HepG2 (cell line): Measurements from ENCODE around the gene AFAP1. TPM values are rescaled to one million over a fixed set of nuclear protein-coding genes. Genes with fewer than 3 reads are reported as not detected.

Experiments used
- ADNP ChIP-seq: sonication (generic); formaldehyde crosslinking; IDR thresholded peaks from 2 replicates; pipeline ENCODE4 v1.4.0; 2020; ENCODE audit warnings: missing genetic modification reagents
- ATRX ChIP-seq: sonication (generic); formaldehyde crosslinking; IDR thresholded peaks from 2 replicates; pipeline ENCODE4 v1.4.0; 2020; ENCODE audit warnings: missing genetic modification reagents, borderline replicate concordance
- CEBPG ChIP-seq: IDR thresholded peaks from 2 replicates; pipeline ENCODE4 v1.6.1; 2016
- DR1 ChIP-seq: sonication (generic); formaldehyde crosslinking; IDR thresholded peaks from 2 replicates; pipeline ENCODE4 v1.8.0; 2021; ENCODE audit warnings: mild to moderate bottlenecking, missing genetic modification reagents, inconsistent platforms
- EEA1 ChIP-seq: sonication (generic); formaldehyde crosslinking; IDR thresholded peaks from 2 replicates; pipeline ENCODE4 v1.5.1; 2020; ENCODE audit warnings: mild to moderate bottlenecking, missing genetic modification reagents, borderline replicate concordance
- KDM2A ChIP-seq: sonication (generic); formaldehyde crosslinking; IDR thresholded peaks from 2 replicates; pipeline ENCODE4 v1.4.0; 2020; ENCODE audit warnings: low read depth, missing genetic modification reagents, borderline replicate concordance
- NFYC ChIP-seq: IDR thresholded peaks from 2 replicates; pipeline ENCODE4 v1.6.1; 2016; ENCODE audit warnings: missing genetic modification reagents, missing compliant biosample characterization
- ONECUT2 ChIP-seq: sonication (generic); formaldehyde crosslinking; IDR thresholded peaks from 2 replicates; pipeline ENCODE4 v1.4.0; 2020; ENCODE audit warnings: missing genetic modification reagents
- RAD21 ChIP-seq: fragments of 450-650 bp; formaldehyde crosslinking; IDR thresholded peaks from 2 replicates; pipeline ENCODE4 v1.5.0; 2020; ENCODE audit warnings: mild to moderate bottlenecking
- RCOR2 ChIP-seq: IDR thresholded peaks from 2 replicates; pipeline ENCODE4 v1.6.1; 2016; ENCODE audit warnings: missing biosample characterization, missing genetic modification reagents
- SNAPC5 ChIP-seq: sonication (generic); formaldehyde crosslinking; IDR thresholded peaks from 2 replicates; pipeline ENCODE4 v1.8.1; 2023; ENCODE audit warnings: mild to moderate bottlenecking, missing genetic modification reagents, borderline replicate concordance
- TARDBP ChIP-seq: sonication (generic); formaldehyde crosslinking; IDR thresholded peaks from 2 replicates; pipeline ENCODE4 v1.8.0; 2022; ENCODE audit warnings: mild to moderate bottlenecking, missing genetic modification reagents
- XBP1 ChIP-seq: sonication (generic); formaldehyde crosslinking; IDR thresholded peaks from 2 replicates; pipeline ENCODE4 v1.5.0; 2020; ENCODE audit warnings: missing genetic modification reagents
- ZBTB40 ChIP-seq, 2 experiments: fragments of 450-650 bp in 1 of 2; sonication (generic) in 1 of 2; formaldehyde crosslinking in 1 of 2; IDR thresholded peaks; 2 replicates each; pipeline versions ENCODE4 v1.6.1 to v1.8.0; 2016 to 2022; ENCODE audit warnings: antibody characterized with exemption in 1 of 2, mild to moderate bottlenecking in 1 of 2, missing genetic modification reagents in 1 of 2
- ZFP36L2 ChIP-seq: sonication (generic); formaldehyde crosslinking; IDR thresholded peaks from 2 replicates; pipeline ENCODE4 v1.4.0; 2020; ENCODE audit warnings: missing genetic modification reagents
- ZNF367 ChIP-seq: sonication (generic); formaldehyde crosslinking; IDR thresholded peaks from 2 replicates; pipeline ENCODE4 v1.4.0; 2020; ENCODE audit warnings: missing genetic modification reagents, borderline replicate concordance
- ZNF737 ChIP-seq: sonication (generic); formaldehyde crosslinking; IDR thresholded peaks from 2 replicates; pipeline ENCODE4 v1.5.0; 2020; ENCODE audit warnings: missing genetic modification reagents, mild to moderate bottlenecking, borderline replicate concordance
- polyA plus RNA-seq, 8 experiments: library from polyadenylated mRNA; depleted of rRNA in 3 of 8; stranded (reverse) in 7 of 8; unstranded in 1 of 8; fragments of >200 nt; fragmentation: Illumina TruSeq in 4 of 8; extraction: Trizol in 4 of 8; gene quantifications; 2 replicates each; pipeline versions ENCODE4 v1.2.1 to v1.2.3, GENCODE V29; 2011 to 2016; ENCODE audit warnings: low read depth in 4 of 8, missing spikeins in 1 of 8, mixed read lengths in 1 of 8; ENCODE audit not compliant: insufficient read depth in 1 of 8
- total RNA-seq, 5 experiments: library from RNA; depleted of rRNA; stranded (reverse); fragments of >200 nt; fragmentation: Illumina TruSeq; extraction: Trizol; gene quantifications; 2 replicates each; pipeline ENCODE4 v1.2.3, GENCODE V29; 2016; ENCODE audit warnings: low read depth in 1 of 5
- TF ChIP-seq, protein P1 (sequence below): sonication (generic); formaldehyde crosslinking; IDR thresholded peaks from 2 replicates; pipeline ENCODE4 v1.8.0; 2022; ENCODE audit warnings: mild to moderate bottlenecking, missing genetic modification reagents, moderate library complexity
- TF ChIP-seq, protein P2 (sequence below): sonication (generic); formaldehyde crosslinking; IDR thresholded peaks from 2 replicates; pipeline ENCODE4 v1.8.0; 2022; ENCODE audit warnings: missing genetic modification reagents, mild to moderate bottlenecking, inconsistent platforms, borderline replicate concordance

AFAP1 gene
- total and polyA plus RNA-seq, 2 of the 13 experiments (the other 11 are each of a cell fraction or from before 2014, with no cell fraction given): 2.5 TPM

DNA sequence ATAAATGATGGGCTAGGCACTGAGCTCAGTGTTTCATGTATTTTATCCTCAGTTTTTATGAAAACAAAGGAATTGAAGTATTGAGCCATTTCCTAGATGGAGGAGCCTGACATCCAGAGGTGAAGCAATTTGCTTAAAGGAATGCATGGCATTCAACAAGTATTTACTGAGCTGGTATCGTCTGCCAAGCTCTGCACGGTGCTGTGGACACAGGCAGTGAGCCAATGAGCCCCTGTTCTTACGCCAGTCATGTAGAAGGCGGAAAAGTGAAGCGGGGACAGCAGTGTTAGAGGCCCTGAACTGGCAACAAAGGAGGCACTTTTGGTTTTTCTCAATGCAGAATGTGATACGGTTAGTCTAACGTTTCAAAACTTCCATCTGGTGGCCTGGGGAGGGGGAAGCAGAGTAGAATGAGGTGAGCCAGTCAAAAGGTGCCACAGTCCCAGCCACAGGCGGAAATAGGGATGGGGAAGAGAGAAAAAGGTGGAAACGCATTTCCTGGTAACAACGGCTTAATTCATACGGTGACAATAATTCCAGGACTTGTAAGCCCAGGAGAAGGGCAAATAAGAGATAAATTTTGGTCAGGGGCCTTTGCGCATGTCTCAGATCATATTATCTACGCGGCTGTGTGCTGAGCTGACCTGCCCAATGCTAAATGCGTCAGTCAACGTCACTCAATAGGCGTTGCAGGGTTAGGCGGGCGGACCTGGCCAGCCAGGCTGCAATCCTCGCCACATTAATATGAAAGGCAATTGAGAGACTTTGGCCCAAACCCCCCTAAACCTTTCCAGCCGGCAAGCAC lies 133.9 kb downstream of the AFAP1 start (continued):
- TF ChIP-seq SNAPC5 (CRISPR knock-in tag): no peak
- TF ChIP-seq ONECUT2 (CRISPR knock-in tag): no peak
- TF ChIP-seq ADNP: no peak
- TF ChIP-seq ZNF367 (CRISPR knock-in tag): no peak
- TF ChIP-seq RAD21 (CRISPR knock-in tag): no peak
- TF ChIP-seq KDM2A: peak; percentile 64
- TF ChIP-seq NFYC: peak; percentile 8; the same call in 1 of the 2 replicates
- TF ChIP-seq XBP1 (CRISPR knock-in tag): no peak
- peak; percentile 84 for TF ChIP-seq TARDBP (CRISPR knock-in tag)
- no peak for TF ChIP-seq ATRX
- TF ChIP-seq ZFP36L2 (CRISPR knock-in tag): no peak
- TF ChIP-seq, protein P1, sequence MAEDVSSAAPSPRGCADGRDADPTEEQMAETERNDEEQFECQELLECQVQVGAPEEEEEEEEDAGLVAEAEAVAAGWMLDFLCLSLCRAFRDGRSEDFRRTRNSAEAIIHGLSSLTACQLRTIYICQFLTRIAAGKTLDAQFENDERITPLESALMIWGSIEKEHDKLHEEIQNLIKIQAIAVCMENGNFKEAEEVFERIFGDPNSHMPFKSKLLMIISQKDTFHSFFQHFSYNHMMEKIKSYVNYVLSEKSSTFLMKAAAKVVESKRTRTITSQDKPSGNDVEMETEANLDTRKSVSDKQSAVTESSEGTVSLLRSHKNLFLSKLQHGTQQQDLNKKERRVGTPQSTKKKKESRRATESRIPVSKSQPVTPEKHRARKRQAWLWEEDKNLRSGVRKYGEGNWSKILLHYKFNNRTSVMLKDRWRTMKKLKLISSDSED: no peak
- peak; percentile 98 for TF ChIP-seq CEBPG (CRISPR knock-in tag)
- no peak for TF ChIP-seq DR1 (CRISPR knock-in tag)
- TF ChIP-seq, protein P2, sequence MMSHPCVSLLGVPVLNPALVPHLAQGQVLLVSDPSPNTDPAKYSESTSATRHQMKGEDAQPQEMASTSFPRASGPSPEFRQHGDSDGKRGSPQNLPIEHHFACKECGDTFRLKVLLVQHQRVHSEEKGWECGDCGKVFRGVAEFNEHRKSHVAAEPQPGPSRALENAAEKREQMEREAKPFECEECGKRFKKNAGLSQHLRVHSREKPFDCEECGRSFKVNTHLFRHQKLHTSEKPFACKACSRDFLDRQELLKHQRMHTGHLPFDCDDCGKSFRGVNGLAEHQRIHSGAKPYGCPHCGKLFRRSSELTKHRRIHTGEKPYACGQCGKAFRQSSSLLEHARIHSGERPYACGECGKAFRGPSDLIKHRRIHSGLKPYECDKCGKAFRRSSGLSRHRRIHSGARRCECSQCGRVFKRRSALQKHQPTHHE (CRISPR knock-in tag): no peak
- no peak for TF ChIP-seq RCOR2
- TF ChIP-seq ZBTB40 (IDR thresholded peaks at IDR 0.05): no peak
- no peak for TF ChIP-seq ZBTB40 (CRISPR knock-in tag; IDR thresholded peaks at IDR 0.05)
- no peak for TF ChIP-seq ZNF737 (CRISPR knock-in tag)
- 0 out of 2 replicates have a peak, but pooled peaks have one; percentile 13 for TF ChIP-seq EEA1
